Skin epidermis (tissue), 12 donors: ENCODE results near the gene CASQ2.
A peak's percentile ranks its signal among the peaks of the same experiment; 100 is the strongest.
"Not testable (repeated sequence)": the region's sequence is repeated elsewhere in the genome, so short reads cannot be mapped to it uniquely, and the experiment has no call there.

Source experiments
- H3K27ac ChIP-seq, 21 experiments: fragments of 200-600 bp; sonication (generic) in 11 of 21; one replicate each; pipeline ENCODE4 v1.5.0; 2020; ENCODE audit warnings: mild to moderate bottlenecking in 3 of 21, inconsistent platforms in 2 of 21, moderate library complexity in 2 of 21
- H3K4me3 ChIP-seq, 7 experiments: fragments of 200-600 bp; sonication (generic) in 2 of 7; one replicate each; pipeline ENCODE4 v1.5.0; 2020; ENCODE audit warnings: inconsistent platforms in 2 of 7, mild to moderate bottlenecking in 2 of 7, moderate library complexity in 1 of 7

Gene CASQ2

GRCh38 chr1:115782571-115783281 lies 14.2 kb upstream of the CASQ2 start:
- H3K27ac ChIP-seq, result peak overlapping the region in 15 of 21 experiments; percentile 4 to 90 (median 73)
- H3K4me3 ChIP-seq, result no peak overlapping the region

GRCh38 chr1:115781851-115782250 lies 13.3 kb upstream of the CASQ2 start:
- Histone ChIP-seq H3K4me3 (no peak overlapping the region), H3K27ac (peak overlapping the region in 13 of 21 experiments; percentile 4 to 90 (median 75))

- H3K27ac ChIP-seq, result peak overlapping the region in 10 of 21 experiments; percentile 6 to 90 (median 76)
- H3K4me3 ChIP-seq, result no peak overlapping the region
Observed at GRCh38 chr1:115781343-115781742, 12.8 kb upstream of the CASQ2 start.

DNA sequence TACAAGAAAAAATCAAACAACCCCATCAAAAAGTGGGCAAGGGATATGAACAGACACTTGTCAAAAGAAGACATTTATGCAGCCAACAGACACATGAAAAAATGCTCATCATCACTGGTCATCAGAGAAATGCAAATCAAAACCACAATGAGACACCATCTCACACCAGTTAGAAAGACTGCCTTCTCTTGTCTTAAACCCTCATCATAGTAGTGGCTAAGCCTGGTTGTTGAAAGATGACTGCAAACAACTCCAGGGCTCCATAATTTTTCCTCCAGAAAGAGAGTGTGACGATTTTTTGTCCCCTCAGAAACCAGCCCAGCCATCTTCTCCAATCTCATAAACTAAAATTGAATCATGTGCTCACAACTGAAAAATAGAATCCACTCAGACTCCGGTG lies 12.1 kb upstream of the CASQ2 start:
- H3K27ac ChIP-seq, result peak overlapping the region in 8 of 21 experiments; percentile 13 to 85 (median 40)
- H3K4me3 ChIP-seq, result not testable (repeated sequence)

- H3K27ac ChIP-seq, H3K4me3 ChIP-seq: not testable (repeated sequence)
Observed at GRCh38 chr1:115779075-115779474, 10.6 kb upstream of the CASQ2 start.

- peak overlapping the region in 9 of 21 experiments; percentile 17 to 77 (median 66) for H3K27ac ChIP-seq
- no peak overlapping the region for H3K4me3 ChIP-seq
Observed at GRCh38 chr1:115771847-115772457, 3.4 kb upstream of the CASQ2 start.

GRCh38 chr1:115771094-115771846 lies 2.8 kb upstream of the CASQ2 start:
- H3K4me3 ChIP-seq, result no peak overlapping the region
- peak overlapping the region in 9 of 21 experiments; percentile 17 to 77 (median 66) for H3K27ac ChIP-seq

- H3K27ac ChIP-seq, result no peak overlapping the region
- no peak overlapping the region for H3K4me3 ChIP-seq
Observed at GRCh38 chr1:115767403-115767802, 1.1 kb downstream of the CASQ2 start.

- H3K27ac ChIP-seq, result no peak overlapping the region
- no peak overlapping the region for H3K4me3 ChIP-seq
Observed at GRCh38 chr1:115765091-115765490, 3.4 kb downstream of the CASQ2 start.

DNA sequence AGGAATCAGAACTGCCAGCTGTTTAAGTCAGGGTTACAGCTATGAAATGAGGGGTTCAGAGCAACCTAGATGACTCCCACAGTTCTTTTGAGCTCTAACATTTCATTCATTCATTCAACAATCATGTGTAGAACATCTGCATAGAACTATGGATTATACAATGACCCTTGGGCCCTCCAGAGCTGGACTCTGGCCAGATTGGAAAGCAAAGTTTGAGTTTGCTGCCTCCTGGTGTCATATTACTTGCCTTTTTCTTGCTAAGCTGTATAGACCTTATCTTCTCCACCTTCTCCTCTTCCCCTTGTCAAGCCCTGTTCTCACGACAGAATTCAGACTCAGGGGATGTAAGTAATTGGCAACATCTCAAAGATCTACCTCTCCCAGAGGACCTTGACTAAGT lies 4.0 kb downstream of the CASQ2 start:
- H3K4me3 ChIP-seq, result no peak overlapping the region
- no peak overlapping the region for H3K27ac ChIP-seq

- H3K4me3 ChIP-seq, result no peak overlapping the region
- H3K27ac ChIP-seq, result no peak overlapping the region
Observed at GRCh38 chr1:115762779-115763178, 5.7 kb downstream of the CASQ2 start.

DNA sequence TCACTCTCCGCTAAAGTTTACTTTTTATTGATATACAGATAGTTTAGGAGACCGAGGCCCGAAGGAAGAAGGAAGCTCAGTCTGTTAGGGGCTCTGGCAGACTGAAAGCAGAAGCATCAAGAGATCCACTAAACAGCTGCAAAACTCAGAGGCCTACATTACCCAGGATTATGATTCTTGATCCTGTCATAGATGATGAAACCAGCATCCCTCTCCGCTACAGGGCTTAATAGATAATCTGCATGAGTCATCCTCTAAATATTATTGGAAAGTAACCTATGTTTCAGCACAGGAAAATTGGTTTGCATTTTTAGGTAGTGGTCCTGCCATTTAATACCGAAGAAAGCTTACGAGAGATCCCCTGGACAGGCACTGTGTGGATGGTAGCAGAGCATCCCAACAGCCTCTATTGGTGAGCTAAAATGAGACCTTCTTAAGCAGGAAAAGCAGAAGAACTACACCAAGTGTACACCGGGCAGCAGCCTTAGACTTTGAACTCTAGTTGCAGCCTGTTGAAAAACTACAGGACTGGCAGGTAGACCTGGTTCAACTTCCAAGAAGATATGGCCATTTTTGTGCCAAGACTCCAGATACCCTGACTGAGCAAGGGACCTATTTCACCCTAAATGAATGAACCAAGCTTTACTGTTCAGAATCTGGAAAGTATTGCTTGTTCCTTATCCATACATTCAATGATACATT lies 6.8 kb downstream of the CASQ2 start:
- H3K4me3 ChIP-seq, result no peak overlapping the region
- no peak overlapping the region for H3K27ac ChIP-seq

- no peak overlapping the region for H3K27ac ChIP-seq
- H3K4me3 ChIP-seq, result no peak overlapping the region
Observed at GRCh38 chr1:115757856-115758255, 10.7 kb downstream of the CASQ2 start.

DNA sequence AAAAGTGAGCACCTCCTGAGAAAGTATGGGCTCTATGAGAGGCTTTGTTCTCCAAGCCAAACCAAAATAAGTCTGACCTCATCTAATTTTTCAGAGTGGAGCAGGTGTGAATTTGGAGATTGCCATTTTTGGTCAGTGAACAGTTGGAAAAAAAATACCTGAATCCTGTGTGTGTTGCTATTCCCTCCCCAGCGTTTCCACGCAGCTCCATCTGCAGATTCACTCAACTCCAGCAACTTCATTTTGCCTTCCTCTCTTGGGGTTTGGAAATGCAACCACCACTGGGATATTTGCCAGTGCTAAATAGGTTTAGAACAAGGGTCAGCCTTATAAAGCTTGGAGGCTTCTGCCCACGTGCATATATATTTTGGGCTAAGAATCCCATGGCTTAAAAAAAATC lies 11.2 kb downstream of the CASQ2 start:
- no peak overlapping the region for H3K27ac ChIP-seq

DNA sequence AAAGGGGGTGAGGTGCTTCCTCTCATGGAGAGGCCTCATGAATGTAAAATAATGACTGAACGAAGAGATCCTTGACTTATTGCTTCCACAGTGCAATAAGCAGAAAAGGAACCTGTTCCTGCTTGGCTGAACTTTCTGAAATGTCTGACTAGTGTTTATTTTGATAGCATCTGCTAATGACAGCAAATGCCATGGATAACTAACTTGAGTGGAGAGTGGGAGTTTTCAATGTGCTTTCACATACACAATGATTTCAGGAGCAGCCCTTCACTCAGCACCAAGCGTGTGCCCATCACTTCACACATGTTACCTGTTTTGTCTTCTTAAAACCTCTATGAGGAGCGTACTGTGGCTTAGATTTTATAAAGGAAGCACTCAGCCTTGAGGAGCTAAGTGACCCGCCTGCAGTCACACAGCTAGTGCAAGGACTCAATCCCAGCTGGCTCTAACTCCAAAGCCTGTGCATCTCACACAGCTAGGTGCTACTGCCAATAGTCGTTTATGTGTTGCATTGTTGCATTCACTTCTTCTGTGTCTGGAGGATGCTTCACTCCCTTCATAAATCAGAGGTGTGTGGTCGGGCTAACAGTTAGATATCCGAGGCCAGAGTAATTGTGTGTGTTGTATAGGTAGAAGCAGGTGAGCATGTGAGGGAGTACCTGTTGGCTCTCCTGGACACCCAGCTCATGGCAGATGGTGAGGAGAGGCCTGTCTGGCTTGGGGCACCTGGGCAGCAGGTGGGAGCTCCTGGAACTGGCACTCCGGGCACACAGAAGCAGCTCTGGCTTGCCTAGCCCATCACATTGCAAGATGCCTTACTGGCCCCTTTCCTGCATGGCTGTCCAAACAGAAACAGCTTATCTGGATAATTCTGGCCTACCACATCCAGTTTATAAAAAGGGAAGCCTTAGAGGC lies 12.8 kb downstream of the CASQ2 start:
- H3K4me3 ChIP-seq, result no peak overlapping the region

More for the DNA sequence above, 11.2 kb downstream of the CASQ2 start:
- H3K4me3 ChIP-seq, result no peak overlapping the region

DNA sequence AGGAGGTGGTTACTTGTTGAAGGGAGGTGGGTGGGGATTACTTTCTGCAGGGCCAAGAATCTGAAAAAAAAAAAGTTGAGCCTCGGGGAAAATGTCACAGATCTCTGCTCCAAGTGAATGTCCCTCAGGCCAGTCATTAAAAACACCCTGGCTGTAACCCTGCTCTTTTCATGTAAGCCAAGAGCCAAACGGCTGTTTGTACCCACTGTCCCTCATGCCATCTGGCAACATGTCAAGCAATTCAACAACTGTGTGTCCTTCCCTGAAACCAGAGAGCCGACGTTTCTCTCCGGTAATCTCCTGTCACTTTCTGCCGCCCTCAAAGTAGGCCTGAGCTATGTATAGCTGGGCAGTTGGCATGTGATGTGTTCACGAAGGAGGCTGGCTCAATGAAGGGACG lies 14.7 kb downstream of the CASQ2 start:
- no peak overlapping the region for H3K27ac ChIP-seq
- H3K4me3 ChIP-seq, result no peak overlapping the region

More for the DNA sequence above, 12.8 kb downstream of the CASQ2 start:
- H3K27ac ChIP-seq, result no peak overlapping the region

- H3K27ac ChIP-seq, result no peak overlapping the region
- H3K4me3 ChIP-seq, result no peak overlapping the region
Observed at GRCh38 chr1:115753361-115753760, 15.2 kb downstream of the CASQ2 start.

DNA sequence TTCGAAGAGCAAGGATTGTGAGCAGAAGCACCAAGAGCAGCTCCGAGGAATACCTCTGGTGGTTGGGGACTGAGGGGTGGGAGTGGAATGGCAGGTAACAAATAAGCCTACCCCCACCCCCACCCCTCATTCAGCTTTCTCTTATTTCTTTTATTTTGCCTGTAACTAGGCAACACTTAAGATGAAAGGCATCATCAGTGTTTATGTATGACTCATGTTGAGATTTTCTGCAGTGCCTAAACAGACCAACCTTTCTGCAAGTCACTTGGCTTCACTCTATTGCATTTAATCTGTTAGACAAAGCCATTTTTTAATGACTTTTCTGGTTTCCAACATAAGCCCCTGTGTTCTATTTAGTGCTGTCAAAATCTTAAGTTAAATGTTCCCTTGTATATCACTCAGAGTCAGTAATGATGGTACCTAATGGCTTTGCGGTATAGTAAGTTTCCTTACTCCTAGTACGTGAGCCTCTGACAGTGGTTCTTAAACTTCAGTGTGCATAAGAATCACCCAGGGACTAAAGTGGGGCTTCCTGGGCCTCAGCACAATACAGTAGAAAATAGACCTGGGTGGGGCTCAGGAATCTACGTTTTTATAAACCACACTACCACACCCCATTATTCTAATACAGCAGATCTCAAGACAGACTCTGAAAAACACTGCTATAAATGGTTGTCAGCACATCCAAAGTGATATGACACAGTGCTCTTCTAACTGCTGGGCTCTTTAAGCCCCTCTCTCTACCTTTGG lies 19.9 kb downstream of the CASQ2 start:
- no peak overlapping the region for H3K4me3 ChIP-seq
- peak overlapping the region in 2 of 21 experiments; percentile 3 to 27 for H3K27ac ChIP-seq
